Stimulated activated CD4-positive, alpha-beta T cell treated with anti-CD3 and anti-CD28 coated beads, Interleukin-15, amount 100 ng/mL, for 24 hours (primary cell): ENCODE data around the gene CEACAM16.
A peak's percentile ranks its signal among the peaks of the same experiment; 100 is the strongest.

Source experiments
- DNase-seq: peaks from one replicate; pipeline ENCODE4 v3.0.0-alpha.2; 2020

Gene CEACAM16

DNA sequence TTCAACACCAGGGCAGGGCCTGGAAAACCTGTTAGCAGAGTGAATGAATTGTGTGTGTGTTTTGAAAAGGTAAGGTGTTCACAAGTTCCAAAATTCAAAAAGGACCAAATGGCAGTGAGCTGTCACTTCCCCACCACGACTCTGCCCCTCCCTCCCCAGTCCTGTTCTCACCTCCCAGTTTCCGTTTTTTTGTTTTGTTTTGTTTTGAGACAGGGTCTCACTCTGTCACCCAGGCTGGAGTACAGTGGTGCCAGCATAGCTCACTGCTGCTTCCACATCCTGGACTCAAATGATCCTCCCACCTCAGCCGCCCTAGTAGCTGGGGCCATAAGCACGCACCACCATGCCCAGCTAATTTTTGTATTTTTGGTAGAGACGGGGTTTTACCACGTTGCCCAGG lies 29.2 kb downstream of the CEACAM16 start:
- no peak for DNase-seq

- no peak for DNase-seq
Measured at GRCh38 chr19:44729516-44730033, 30.6 kb downstream of the CEACAM16 start.

DNA sequence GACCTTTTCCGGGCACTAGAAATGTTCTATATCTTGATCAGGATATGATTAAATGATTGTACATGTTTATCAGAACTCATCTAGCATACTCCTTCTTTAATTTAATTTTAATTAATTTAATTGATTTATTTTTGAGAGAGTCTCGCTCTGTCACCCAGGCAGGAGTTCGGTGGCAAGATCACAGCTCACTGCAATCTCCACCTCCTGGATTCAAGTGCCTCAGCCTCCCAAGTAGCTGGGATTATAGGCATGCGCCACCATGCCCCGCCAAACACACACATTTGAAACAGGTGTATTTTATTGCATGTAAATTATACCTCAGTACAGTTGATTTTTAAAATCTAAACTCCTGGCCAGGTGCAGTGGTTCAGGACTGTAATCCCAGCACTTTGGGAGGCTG lies 32.1 kb downstream of the CEACAM16 start:
- DNase-seq = no peak

GRCh38 chr19:44731622-44732021 lies 32.7 kb downstream of the CEACAM16 start:
- DNase-seq = no peak

DNA sequence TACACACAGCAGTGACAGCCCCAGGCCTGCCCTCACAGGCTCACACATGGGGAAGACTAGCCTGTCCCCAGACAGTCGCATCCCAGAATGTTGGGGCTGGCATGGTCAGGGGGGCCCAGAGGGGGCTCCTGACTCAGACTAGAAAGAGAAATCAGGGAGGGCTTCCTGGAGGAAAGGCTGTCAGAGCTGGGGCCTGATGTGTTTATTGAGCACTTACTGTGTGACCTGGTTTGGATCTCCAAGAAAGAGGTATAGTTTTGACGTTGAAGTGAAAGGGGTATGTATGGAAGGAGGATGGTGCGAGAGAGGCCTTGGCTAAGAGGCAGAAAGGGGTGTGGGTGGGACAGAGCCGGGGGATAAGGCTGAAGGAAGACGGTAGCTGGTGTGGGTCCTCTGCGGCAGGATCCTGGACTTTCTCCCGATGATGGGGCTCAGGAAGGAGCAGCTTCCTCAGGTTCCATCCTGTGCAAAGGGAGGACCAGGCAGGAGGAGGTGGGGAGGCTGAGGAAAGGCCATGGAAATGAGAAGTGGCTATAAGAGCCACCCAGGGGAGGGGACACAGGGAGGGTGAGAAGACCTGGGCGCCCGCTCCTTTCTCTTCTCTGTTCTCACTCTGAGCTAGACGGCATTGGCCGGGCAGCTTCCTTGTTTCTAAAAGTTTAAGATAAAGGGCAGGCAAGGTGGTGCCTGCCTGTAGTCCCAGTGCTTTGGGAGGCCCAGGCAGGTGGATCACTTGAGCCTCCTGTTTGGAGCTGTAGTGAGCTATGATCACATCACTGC lies 33.5 kb downstream of the CEACAM16 start:
- DNase-seq = no peak

- no peak for DNase-seq
Measured at GRCh38 chr19:44734357-44734756, 35.4 kb downstream of the CEACAM16 start.

DNA sequence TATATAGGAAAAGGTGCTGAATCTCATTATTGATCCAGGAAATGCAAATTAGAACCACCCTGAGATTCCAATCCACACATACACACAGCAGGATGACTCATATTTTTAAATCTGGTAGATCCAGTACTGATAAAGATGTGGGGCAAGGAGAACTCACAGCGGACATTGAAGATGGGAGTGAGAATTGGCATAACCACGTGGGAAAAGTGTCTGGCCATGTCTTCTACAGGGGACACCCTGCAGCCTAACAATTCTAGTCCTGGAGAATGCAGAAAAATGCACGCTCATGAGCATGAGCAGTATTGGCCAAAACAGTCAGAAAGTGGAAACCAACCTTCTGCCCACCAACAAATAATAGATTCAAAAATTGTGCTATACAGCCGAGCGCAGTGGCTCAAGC lies 36.1 kb downstream of the CEACAM16 start:
- no peak for DNase-seq

DNA sequence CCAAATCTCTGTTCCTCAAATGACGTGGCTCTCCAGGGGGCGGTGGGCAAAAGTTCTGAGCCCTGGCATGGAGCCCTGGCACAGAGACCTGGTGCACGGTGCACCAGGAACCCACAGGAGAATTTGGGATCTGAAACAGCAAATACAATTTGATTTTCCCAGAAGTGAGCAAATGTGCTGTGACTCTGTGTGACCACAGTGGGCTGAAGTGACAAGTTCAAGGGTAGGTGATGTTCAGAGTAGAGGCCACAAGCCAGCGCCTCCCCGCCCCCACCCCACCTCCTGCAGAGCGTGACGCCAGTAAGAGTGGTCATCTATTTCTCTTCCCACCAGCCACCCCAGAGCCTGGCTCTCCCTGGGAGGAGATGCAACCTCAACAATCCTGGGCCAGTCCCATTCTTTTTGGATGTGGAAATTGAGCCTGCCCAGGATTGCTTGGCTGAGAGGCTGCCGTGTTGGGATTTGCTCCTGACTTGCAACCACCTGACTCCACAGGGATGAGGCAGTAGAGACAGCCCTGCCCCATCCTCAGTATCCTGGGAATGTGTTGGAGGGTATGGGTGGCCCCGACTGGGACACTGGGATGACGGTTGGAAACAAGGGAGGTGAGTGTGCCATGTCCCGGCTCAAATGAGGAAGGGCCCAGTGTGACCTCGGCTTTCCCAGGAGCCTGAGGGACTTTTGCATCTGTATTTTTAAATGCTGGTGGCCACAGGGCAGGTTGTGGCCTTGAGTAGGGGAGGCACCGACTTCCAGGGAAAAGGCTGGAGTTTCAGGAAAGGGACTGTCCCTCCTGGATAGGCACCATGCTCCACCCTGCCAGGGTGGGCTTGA lies 38.5 kb downstream of the CEACAM16 start:
- no peak for DNase-seq

- no peak for DNase-seq
Measured at GRCh38 chr19:44738136-44738535, 39.2 kb downstream of the CEACAM16 start.

- DNase-seq = no peak
Measured at GRCh38 chr19:44738603-44739558, 39.9 kb downstream of the CEACAM16 start.

DNA sequence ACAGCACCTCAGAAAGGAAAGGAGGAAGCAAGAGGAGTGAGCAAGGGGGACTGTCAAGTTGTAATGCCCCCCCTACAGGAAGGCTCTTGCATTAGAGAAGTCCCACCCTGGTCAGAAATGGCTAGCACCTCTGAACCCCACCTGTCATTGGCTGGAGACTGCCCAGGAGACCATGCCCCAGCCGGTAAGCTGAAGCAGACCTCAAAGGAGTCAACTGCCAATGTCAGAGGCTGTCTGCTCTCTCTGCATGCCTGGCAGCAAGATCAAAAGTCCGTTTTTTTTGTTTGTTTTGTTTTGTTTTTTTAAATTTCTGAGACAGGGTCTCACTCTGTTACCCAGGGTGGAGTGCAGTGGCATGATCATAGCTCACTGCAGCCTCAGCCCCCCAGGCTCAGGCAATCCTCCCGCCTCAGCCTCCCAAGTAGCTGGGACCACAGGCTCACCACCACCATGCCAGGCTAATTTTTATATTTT lies 41.4 kb downstream of the CEACAM16 start:
- DNase-seq = no peak

GRCh38 chr19:44741258-44741731 lies 42.3 kb downstream of the CEACAM16 start:
- no peak for DNase-seq

DNA sequence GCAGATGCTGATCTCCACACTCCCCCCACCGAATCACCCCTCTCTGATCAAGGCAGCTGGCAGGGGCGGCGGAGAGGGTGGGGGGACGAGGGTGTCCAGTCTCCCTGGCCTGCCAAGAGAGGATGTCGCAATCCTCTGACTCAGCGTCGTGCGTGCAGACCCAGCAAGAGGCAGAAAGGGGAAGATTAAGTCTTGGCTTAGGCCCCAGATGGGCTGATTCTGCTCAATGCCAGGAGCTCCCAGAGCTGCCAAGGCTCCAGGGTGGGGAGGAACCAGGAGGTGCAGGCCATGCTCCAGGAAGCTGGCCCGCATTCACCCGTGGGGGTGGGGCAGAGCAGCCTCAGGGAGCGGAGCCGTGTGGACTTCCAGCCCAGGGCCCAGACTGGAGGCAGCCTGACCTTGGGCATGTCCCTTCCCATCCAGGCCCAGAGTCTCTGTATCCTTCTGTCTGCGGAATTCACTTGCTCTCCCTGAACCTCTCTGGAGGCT lies 42.9 kb downstream of the CEACAM16 start:
- DNase-seq = peak; percentile 51

DNA sequence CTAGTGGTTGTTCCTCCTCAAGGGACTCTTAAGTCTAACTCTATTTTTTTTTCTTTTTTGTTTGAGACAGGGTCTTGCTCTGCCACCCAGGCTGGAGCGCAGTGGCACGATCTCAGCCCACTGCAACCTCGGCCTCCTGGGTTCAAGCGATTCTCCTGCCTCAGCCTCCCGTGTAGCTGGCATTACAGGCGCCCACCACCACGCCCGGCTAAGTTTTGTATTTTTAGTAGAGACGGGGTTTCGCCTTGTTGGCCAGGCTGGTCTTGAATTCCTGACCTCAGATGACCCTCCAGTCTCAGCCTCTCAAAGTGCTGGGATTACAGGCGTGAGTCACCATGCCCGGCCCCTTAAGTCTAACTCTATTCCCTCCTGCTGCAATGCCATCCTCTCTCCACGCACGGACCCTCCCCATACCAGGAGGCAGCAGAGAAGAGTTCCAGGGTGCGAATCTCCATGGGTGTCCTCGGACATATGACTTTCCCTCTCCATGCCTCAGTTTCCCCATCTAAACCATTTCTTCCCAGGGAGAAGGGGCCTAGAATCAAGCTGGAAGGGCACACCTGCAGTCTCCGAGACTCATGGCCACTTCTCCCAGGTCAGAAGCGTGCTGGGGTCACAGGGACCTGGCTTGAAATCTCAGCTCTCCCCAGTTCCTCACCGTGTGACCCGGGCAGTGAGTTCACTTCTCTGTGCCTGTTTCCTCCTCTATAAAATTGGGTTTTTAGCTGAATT lies 43.5 kb downstream of the CEACAM16 start:
- DNase-seq = no peak

DNA sequence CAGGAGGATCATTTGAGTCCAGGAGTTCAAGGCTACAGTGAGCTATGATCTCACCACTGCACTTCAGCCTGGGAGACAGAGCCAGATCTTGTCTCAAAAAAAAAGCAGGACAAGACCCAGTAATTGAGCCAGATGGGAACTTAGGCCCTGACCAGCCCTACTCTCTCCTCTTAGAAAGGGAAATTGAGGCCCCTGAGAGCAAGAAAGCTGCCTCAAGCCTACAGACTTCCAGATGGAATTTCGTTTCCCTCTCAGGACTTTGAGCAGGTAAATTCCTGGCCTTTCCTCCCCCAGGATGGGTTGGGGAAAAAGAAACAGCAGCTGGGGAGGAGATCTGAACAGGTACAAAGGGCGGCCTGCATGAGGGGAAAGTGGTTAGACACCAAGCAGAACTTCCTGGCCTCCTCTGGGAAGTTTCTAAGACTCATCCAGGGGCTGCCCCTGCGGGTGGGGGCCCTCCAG lies 46.0 kb downstream of the CEACAM16 start:
- no peak for DNase-seq

GRCh38 chr19:44745341-44745831 lies 46.4 kb downstream of the CEACAM16 start:
- DNase-seq = no peak

DNA sequence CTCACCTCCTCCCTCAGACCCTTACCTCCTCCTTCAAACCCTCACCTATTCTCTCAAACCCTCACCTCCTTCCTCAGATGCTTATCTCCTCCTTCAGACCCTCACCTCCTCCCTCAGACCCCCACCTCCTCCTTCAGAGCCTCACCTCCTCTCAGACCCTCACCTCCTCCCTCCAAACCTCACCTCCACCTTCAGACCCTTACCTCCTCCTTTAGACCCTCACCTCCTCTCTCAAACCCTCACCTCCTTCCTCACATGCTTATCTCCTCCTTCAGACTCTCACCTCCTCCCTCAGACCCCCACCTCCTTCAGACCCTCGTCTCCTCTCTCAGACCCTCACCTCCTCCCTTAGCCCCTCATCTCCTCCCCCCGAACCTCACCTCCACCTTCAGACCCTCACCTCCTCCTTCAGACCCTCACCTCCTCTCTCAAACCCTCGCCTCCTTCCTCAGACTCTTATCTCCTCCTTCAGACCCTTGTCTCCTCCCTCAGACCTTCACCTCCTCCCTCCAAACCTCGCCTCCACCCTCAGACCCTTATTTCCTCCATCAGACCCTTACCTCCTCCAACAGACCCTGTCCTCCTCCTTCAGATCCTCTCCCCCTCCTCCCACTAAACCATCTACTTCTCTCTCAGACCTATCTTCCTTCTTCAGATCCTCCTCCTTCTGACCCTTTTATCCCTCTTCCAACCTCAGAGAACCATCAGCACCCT lies 47.1 kb downstream of the CEACAM16 start:
- no peak for DNase-seq

DNA sequence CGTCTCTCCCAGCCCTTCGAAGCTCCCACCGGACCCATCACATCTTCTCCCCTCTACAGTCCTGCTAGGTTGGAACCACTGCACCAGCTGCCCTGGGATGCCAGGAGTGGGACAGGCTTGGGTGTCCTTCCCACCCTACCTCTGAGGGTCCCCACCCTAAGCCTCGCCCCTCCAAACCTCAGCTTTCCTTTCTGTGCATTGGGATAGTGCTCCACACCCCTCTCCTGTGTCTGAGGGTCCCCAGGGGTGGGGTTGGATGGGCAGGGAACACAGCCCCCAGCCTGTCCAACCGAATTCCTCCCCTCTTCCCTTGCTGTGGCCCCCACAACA lies 47.6 kb downstream of the CEACAM16 start:
- DNase-seq = no peak

GRCh38 chr19:44746946-44747738 lies 48.2 kb downstream of the CEACAM16 start:
- peak; percentile 95 for DNase-seq
